ENCODE measurements around the gene OR10T2.

DNA sequence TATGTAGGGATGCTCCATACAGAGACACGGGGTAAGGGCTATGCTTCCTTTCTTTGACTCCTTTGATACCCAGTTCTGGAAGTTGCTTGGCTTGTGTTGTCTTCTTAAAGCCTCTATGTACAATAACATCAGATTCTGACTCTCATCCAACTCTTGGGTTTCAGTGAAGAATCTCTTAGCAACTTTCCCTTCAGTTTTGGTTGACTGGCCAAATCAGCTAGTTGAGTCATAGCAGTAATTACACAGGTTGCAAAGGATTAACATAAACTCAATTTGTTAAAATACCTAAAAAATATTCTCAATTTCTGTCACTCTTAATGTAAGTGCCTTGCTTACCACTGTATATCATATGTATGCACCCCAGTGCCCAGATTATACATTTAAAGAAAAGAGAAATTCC lies 36.3 kb downstream of the OR10T2 start:
- no peak for TF ChIP-seq EP300 (IDR thresholded peaks at IDR 0.05)
- TF ChIP-seq, protein P1, sequence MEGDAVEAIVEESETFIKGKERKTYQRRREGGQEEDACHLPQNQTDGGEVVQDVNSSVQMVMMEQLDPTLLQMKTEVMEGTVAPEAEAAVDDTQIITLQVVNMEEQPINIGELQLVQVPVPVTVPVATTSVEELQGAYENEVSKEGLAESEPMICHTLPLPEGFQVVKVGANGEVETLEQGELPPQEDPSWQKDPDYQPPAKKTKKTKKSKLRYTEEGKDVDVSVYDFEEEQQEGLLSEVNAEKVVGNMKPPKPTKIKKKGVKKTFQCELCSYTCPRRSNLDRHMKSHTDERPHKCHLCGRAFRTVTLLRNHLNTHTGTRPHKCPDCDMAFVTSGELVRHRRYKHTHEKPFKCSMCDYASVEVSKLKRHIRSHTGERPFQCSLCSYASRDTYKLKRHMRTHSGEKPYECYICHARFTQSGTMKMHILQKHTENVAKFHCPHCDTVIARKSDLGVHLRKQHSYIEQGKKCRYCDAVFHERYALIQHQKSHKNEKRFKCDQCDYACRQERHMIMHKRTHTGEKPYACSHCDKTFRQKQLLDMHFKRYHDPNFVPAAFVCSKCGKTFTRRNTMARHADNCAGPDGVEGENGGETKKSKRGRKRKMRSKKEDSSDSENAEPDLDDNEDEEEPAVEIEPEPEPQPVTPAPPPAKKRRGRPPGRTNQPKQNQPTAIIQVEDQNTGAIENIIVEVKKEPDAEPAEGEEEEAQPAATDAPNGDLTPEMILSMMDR (IDR thresholded peaks at IDR 0.05) = no peak
- no peak for TF ChIP-seq POLR2A (IDR thresholded peaks at IDR 0.05)
